Measurements from ENCODE around the gene MAD2L1.

Gene MAD2L1

DNA sequence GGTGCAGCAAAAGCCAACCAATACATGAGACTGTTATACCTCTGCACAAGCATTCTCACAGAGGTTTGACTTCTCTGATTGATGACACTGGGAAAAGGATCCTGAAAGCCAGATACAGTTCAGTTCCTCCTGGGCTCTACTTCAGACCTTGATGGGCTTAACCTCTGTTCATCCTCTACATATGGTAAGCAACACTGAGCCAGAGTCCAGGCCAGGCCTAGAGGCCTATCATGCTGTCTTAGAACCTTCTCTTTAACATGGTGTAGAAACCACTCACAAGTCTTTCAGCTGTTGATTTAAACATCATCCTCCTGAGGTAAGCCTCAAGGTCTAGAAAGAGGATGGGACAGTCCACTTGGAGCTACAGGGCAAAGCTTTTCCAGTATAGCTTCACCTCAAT lies 9.2 kb downstream of the MAD2L1 start:
- FAIRE-seq = no peak

DNA sequence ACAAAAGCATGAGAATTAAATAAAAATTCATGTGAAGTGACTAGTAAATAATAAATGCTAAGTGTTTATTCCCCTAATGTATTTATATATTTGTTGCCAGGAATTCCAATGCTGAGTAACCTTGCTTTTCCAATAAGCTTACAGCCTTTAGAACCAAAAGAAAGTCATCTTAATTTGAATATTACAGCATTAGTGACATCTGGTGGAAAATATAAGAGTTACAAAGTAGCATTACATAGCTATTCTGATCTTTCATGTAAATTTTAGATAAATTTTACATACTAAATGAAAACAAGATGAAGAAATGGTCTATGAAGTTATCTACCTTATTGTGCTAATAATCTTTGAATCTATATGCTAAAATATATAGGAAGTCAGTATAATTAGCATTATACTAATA lies 10.4 kb downstream of the MAD2L1 start:
- peak; percentile 82 for FAIRE-seq

DNA sequence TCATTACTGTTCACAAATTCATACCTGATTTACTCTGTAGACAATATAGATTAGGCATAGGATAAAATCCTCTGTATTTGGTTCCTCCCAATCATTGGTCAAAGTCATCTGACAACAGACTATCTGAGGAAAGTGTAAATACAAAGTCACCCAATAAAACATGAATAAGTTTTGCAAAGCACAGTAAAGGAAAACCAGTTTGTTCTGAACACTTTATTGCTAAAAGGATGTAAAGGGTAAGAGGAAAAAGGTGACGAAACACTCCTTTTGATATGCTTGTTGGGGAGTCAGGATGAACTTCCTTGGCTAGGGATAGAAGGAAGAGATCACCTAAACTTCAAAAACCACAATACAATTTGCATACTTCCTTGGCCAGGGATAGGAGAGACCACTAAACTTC lies 10.9 kb downstream of the MAD2L1 start:
- peak; percentile 57 for FAIRE-seq

DNA sequence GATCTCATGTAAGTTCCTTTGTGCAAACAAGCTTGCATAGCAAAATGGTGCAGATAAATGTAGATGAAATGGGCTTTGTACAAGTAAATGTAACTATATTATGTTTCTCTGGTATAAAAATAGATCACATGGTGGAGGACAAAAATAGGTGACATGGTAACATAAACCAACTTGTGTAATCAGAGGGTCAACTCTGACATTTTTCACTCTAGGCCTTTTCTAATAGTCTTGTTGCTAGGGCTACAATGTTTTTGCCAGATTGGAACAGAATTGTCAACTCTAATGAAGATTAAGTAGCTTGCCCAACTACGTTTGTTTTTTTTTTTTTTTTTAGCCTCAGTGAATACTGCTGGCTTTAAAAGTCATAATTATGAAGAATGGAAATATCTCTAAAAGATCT lies 11.5 kb downstream of the MAD2L1 start:
- FAIRE-seq = peak; percentile 51

DNA sequence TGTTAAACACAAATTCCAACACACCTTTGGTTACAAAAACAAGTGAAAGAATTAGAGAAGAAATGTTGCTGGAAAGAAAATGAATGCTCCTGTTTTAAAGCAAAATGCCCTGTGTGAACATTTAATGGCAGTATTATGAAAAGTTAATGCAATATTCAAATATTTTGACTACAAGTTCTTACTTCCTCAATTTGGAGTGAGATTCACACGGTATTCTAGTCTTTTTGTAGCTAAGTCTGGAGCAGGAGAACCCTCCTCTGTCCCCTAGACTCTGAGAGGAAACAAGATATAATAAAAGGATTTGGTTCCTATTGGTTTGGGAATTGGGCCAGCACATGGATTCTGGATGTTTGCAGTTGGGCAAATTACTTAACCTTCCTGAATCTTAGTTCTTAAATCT lies 12.7 kb downstream of the MAD2L1 start:
- no peak for FAIRE-seq

DNA sequence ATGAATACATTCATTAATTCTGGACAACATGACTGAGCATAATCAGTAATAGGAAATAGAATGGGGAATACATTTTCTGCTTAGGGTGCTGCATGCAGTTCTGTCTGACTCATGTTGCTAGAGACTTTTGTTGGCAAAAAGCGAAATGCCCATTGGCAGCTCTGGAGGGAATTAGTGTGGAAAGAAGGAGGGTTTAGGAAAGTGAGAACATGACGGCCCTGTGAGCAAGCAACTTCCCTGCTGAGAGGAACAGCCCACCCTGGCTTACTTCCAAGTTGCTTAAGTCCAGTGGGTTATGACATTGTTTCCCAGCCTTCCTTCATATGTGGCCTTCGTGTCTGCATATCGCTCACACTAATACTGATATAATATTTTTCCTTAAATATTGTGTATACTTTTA lies 13.8 kb downstream of the MAD2L1 start:
- FAIRE-seq = no peak

DNA sequence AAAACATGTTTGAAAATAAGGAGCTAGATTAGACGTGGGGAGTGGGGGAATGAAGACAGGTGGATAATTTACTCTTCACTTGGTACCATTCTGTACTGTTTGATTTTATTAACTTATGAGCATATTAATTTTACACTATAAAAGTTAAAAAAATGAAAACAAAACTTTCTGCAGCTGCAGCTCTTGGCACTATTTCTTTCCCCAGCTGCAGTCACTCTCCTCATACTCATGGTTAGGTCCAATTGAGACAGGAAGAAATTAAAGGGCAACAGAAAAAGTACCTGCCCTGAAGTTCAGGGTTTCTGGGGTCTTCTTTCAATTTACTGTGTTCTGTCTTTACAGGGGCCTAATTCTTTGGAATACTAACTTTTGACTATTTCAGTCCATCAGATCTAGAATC lies 15.4 kb downstream of the MAD2L1 start:
- no peak for FAIRE-seq

DNA sequence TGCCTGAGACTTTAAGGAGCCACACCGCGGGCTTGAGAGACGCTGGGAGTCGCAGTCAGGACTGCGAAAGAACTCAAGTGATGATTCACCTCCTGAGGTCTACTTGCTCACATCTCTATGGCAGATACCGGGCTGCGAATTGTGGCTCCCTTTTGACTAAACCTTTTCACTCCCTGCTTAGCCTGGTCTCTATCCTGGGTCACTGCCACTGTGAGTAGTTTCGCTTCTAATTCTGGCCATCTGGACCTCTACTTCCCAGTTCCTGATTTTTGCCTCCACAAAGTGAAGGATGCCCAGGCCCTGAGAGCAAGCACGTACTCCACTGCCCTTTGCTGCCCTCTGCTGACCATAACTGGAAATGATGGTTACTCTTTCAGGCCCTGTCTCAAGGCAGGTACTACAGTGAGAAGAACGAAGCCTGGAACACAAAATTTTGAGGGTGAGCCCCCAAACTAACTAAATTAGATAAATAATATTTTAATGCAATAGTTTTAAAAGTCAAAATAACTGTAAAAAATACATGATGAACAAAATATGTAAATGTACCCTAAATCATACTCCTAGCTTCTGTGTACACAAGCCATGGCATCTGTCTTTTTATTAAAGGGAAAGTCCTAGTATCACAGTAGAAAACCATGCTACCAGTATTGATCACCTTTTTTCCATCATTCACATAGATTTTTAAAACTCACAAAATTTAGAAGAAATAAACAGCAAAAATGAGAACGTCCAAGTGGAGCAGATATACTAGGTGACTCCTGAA lies 16.7 kb downstream of the MAD2L1 start:
- FAIRE-seq = peak; percentile 38

DNA sequence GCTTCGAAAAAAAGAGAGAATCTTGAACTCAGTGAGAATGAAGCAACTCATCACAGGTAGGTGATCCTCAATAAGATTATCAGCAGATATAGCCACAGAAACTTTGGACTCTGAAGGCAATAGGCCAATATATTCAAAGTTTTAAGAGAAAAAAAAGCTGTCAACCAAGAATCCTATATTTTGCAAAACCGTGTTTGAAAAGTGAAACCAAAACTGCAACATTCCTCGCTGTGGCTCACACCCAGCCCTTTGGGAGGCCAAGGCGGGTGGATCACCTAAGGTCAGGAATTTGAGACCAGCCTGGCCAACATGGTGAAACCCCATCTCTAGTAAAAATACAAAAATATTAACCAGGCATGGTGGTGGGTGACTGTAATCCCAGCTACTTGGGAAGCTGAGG lies 22.8 kb downstream of the MAD2L1 start:
- no peak for FAIRE-seq

DNA sequence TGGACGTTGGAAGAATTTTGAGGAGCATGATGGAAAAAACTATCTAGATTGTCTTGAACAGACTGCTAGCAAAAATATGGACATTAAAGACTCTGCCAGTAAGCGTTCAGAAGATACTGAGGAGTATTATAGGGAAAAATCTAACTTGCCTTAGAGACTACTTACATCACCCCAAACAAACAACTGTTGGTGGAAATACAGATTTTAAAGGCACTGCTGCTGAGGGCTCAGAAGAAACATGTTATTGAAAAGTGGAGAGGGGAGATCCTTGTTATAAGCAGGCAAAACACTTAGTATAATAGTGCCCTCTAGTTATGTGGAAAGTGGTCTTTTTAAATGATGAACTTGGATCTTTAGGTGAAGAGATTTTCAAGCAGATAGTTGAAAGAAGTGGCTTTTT lies 29.2 kb downstream of the MAD2L1 start:
- FAIRE-seq = no peak

DNA sequence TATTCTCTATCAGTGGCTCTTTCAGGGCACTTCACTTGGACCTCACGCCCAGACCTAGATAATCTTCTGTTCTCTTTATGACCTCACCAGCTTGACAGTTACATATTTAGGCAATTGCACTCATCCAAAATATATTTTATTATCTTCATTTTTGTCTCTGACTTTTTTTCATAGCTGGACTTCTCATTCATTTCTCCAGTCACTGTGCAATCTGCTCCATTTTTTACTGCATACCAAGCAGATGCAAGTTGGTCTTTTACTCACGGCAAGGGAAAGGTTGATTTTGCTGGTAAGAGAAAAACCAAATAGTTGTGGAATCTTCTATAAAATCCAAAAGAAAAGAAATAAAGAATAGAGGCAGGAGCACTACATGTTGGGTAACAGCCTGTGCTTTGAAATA lies 31.7 kb downstream of the MAD2L1 start:
- FAIRE-seq = no peak

DNA sequence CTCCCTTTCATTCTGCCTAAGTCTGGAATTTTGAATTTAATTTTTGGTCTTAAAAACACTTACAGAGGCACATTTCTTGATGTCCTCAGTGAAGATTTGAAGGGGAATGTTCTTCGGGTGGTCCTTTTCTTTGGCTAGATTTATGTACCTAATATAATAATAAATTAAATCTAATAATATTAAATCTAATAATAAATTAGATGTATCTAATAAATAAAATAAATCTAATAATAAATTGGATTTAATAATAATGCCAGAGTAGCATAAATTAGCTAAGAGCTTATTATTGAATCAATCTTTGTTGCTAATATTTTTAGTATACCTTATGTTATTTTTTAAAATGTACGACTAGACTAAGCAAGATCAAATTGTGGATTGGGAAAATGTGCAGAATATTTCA lies 39.8 kb downstream of the MAD2L1 start:
- FAIRE-seq = peak; percentile 76

DNA sequence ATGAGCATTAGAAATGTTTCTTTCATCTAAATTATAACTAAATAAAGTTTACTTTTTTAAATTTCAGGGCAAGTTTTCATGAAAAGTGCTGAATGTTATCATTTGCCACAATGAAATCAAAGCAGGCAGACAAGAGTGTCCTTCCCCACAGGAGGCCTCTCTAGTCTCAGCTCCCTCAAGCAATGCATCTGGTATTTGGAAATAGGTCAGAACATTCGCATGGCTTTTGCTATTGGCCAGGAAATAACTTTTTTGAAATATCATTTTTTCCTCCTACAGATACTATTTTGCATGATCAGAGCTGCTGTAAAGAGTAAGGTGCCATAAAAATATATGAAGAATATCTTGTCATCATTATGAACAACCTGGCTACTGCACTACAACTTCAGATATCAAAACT lies 41.1 kb downstream of the MAD2L1 start:
- no peak for FAIRE-seq

DNA sequence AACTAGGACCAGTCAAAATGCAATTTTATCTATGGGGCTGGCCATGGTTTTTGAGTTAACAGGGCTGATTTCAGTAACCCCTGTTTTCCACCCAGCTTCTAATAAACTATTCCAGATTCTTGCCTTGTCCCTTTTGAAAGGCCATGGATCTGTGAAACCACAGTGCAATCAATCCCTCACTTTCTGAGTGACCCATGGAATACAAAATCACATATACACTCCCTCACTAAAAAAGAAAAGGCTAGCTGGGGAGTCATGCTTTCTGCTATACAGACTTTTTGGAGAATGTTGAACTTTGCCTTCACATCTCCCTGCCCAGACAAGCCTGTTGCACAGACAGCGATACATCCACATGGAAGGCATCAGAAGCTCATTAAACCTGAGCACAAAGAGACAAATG lies 47.9 kb downstream of the MAD2L1 start:
- no peak for FAIRE-seq

DNA sequence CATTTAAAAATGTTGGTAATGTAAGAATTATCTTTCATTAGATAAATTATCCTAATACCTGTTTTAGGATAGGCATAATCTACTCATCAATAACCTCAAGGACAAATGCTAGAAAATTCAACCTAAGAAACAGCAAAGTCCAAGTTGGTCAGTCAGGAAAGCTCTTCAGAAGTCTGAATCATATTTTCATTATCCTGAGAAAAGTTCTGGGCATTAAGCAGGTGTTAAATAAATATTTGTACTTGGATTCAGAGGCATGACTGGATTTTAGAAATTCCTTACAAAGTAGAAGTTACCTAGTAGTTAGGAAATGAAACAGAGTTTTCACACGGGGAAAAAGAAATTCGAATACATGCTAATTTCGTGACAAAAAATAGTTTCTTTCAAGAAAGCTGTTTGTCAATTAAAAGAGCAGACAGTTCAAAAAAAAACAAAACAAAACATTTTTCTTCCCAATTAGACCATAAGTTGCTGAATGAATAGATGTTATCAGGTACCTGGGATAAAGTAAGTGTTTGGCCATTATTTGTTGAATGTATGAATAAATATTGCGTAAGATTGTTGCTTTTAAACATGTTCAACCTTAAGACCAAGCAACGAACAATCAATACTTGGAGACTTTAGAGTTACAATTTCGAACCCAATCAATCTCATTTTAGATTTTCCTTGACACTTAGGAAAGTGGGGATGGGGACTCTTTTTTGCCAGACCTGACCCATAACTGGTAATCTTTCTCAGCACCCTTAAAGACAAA lies 48.5 kb downstream of the MAD2L1 start:
- no peak for FAIRE-seq

DNA sequence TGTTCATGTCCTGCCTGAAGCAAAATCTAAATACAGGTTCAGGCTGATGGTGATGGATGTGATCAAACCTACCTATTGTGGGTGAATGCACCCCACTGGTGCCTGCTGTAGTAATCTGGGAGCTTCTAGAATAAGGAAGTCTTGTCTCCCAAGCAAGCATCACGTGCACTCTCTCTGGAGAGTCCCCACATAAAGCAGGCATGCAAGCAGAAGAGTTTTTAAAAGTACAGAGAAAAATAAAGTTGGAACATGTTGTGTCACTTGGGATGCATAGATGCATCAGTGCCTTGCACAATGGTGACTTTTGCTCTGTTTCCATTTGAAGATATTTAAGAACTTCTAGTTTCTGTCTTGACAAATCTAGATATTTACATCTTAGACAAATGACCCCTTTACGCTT lies 54.9 kb downstream of the MAD2L1 start:
- no peak for FAIRE-seq

DNA sequence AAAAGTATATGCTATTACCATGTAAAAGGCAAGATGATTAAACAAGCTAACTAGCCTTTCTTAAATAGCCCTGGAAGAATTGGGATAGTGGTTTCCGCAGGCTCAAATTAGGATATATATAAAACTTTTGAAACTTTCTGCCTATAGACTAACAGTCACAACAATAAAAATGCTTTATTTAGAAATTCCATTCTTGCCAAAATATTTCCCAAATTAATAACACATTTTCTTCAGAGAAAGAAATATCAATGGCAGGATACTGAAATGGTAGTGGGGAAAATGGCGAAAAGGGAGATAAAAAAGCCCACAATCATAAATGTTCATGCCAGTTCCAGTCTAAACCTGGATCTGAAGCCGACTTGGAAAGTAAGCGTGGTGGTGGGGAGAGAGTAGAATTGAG lies 56.0 kb downstream of the MAD2L1 start:
- no peak for FAIRE-seq

DNA sequence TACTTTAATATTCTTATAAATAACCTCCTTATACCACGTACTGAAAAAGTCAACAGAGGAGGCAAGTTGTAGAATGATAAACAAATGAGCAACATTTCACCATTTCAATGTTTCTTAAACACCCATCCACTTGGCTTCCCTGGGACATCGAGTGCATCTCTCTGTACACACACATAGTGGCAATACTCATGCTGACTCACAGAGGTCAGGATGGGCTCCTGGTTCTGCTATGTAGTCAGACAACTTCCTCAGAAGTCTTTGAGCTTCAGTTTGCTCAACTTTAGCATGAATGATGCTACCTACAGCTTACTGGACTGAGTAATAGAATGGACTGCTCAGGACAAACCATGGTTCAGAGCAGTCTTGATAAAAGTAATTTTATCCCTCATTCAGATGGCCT lies 56.9 kb downstream of the MAD2L1 start:
- no peak for FAIRE-seq

DNA sequence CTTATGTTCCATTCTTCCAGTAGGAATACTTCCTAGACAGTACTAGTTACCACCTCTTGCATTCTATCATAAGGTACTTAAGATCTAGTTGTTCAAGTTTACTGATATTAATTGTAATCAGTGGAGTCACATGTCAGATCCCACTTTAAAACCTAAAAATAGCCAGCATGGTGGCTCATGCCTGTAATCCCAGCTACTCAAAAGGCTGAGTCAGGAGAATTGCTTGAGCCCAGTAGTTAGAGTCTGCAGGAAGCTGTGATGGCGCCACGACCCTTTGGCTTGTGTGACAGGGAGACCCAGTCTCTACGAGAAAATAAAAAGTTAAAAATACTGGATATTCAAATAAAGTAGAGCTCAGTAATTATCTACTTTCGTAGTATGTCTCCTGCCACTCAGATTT lies 57.7 kb downstream of the MAD2L1 start:
- FAIRE-seq = no peak

DNA sequence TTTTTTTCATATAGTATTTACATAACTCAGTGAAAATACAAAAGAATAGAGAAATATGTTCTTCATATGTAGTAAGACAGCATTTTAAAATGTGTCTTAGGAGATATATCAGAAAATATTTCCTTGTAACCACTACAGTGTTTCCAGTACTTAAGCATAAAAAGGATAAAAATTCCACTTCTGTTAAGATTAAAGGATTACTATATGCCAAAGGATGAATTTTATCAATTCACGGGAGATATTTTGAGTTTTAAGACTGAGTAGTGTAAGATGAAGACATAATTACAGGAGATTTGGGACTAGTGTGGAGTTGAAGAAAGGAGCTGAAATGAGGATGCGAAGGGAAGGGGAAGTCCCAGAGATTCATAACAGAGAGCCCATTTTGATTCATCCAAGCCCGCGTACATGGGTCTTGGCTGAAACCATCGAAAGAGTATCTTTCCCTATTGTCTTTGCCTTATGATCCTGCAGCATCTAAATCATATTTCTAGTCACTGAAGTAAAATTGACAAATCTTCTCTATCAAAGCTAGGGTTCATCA lies 58.7 kb downstream of the MAD2L1 start:
- FAIRE-seq = no peak

DNA sequence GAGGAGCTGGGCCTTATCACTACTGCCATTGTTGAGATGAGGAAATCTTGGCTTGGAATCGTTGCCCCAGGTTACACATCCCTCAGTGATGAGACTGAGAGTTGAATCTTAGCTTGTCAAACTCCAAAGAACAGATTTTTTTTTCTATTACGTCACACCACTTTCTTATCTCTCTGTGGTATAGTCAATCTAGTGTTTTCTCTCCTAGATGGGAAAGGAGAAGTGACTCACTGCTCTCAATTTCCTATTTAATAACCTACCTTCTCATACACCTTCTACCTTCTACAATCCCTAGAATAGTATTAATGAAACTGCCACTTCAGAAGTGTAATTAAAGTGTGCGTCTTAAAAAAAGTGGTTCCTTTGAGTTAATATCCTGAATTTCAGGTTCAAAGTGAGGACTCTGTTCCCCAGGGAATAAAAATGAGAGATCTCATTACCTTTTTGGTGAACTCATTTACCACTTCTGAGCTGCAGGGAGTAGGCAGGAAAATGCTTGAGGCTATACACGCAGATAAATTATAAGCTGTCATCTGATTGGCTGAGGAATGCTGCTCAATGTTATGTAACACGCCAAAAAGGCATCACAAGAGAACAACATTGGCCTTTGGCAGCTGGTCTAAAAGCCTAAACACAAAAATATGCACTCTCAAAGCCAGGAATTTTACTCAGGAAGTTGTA lies 59.3 kb downstream of the MAD2L1 start:
- no peak for FAIRE-seq
